ENCODE measurements around the gene P2RY8. TPM values are rescaled to one million over a fixed set of nuclear protein-coding genes. Genes with fewer than 3 reads are reported as not detected.

The P2RY8 gene
- total RNA-seq, 4 donors from 2014 or later = 0.34 to 1.3 (median 0.64) TPM

- no peak for DNase-seq
- peaks cover 0 to 25% (median 8%) of the 10 kb centered on the region in 3 donors for H3K9me3 ChIP-seq
- 94 to 100% methylated on average over 3 to 4 of the region's 20 CpGs for WGBS, 2 donors
- no peaks in the 10 kb centered on the region for H3K27me3 ChIP-seq
- H3K27ac ChIP-seq = no peak overlapping the region
- H3K36me3 ChIP-seq = peaks cover 8 to 88% (median 9%) of the 10 kb centered on the region in 3 donors
- TF ChIP-seq CTCF (IDR thresholded peaks at IDR 0.05) (no peak), POLR2A (IDR thresholded peaks at IDR 0.05) (no peak)
- no peaks in the 10 kb centered on the region for H3K4me1 ChIP-seq
- intact Hi-C loops (cut with DNase I) = no loop called here
- H3K4me3 ChIP-seq = no peak overlapping the region
Observed at GRCh38 chrX:1417921-1418771, 118.8 kb downstream of the P2RY8 start.

DNA sequence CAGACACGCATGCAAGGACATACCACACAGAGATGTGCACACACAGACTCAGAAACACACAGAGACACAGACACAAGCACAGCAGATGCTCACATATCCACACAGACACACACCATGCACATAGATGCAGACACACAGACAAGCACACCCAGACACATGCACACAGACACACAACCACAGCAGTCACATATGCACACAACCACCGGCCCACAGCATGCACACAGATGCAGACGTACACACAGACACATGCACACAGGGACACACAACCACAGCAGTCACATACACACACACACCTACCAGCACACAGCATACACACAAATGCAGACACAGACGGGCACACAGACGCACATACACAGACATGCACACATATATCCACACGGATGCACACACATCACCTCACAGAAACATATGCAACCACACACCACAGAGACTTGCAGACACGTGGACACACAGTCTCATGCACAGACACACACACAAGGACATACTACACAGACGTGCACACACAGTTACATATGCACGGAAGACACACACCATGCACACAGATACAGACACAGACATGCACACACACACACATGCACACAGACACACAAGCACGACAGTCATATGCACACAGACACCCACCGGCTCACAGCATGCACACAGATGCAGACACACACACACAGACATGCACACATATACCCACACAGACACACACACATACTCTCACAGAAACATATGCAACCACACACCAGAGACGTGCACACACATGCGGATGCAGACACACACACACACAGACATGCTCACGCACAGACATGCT lies 119.8 kb downstream of the P2RY8 start:
- H3K27ac ChIP-seq = no peak overlapping the region
- H3K27me3 ChIP-seq = no peaks in the 10 kb centered on the region
- no peaks in the 10 kb centered on the region for H3K4me1 ChIP-seq
- intact Hi-C loops (cut with DNase I) = no loop called here
- WGBS, 2 donors = 59 to 69% methylated on average over 6 to 10 of the region's 14 CpGs
- peaks cover 14 to 88% (median 18%) of the 10 kb centered on the region in 3 donors for H3K36me3 ChIP-seq
- peaks cover 0 to 16% (median 0%) of the 10 kb centered on the region in 3 donors for H3K9me3 ChIP-seq
- no peak for DNase-seq
- TF ChIP-seq POLR2A (IDR thresholded peaks at IDR 0.05) = no peak
- no peak for TF ChIP-seq CTCF (IDR thresholded peaks at IDR 0.05)
- H3K4me3 ChIP-seq = no peak overlapping the region

- peaks cover 10 to 88% (median 19%) of the 10 kb centered on the region in 3 donors for H3K36me3 ChIP-seq
- H3K4me3 ChIP-seq = no peak overlapping the region
- H3K27me3 ChIP-seq = no peaks in the 10 kb centered on the region
- TF ChIP-seq CTCF (IDR thresholded peaks at IDR 0.05) (no peak), POLR2A (IDR thresholded peaks at IDR 0.05) (no peak)
- H3K27ac ChIP-seq = no peak overlapping the region
- intact Hi-C loops (cut with DNase I) = no loop called here
- 67% methylated on average over 9 to 15 of the region's 15 CpGs for WGBS, 2 donors
- H3K9me3 ChIP-seq = peaks cover 0 to 10% (median 0%) of the 10 kb centered on the region in 3 donors
- DNase-seq = no peak
- no peaks in the 10 kb centered on the region for H3K4me1 ChIP-seq
Observed at GRCh38 chrX:1416327-1416784, 120.6 kb downstream of the P2RY8 start.

Other genes starting within 250 kb of the P2RY8 start
- gene IL3RA, start 200.4 kb downstream of the P2RY8 start, total RNA-seq = 10 to 100 TPM in 1 of 4 donors, 1 to 10 TPM in 1, under 1 TPM in 1, not detected in 1; 0.92 to 12.3 (median 5.9) TPM
- 100 to 1,000 TPM; 217 to 417 (median 248) TPM for gene SLC25A6, start 145.1 kb downstream of the P2RY8 start, total RNA-seq
- 10 to 100 TPM in 2 of 4 donors, 1 to 10 TPM in 2; 4.4 to 21.4 (median 11.1) TPM for gene ASMTL, start 84.3 kb downstream of the P2RY8 start, total RNA-seq
- gene AKAP17A, start 54.4 kb upstream of the P2RY8 start, total RNA-seq = 10 to 100 TPM; 16.2 to 38.7 (median 30.6) TPM
- gene ASMT, start 77.9 kb upstream of the P2RY8 start, total RNA-seq = not detected